CD4-positive, alpha-beta T cell (primary cell): Measurements from ENCODE around the gene DLGAP4. TPM values are rescaled to one million over a fixed set of nuclear protein-coding genes. Genes with fewer than 3 reads are reported as not detected.

Experiments used
- ATAC-seq: fragments of 200-7000 bp; cut with Tn5 transposase; one replicate; pipeline ENCODE4 v1.10.0; 2022; ENCODE audit warnings: mild to moderate bottlenecking; ENCODE audit not compliant: poor library complexity
- CTCF ChIA-PET: fragments of 350-600 bp; sonication (Branson Sonifier 250); formaldehyde crosslinking; loops from one replicate; lab custom pipeline; 2021; ENCODE audit warnings: antibody characterized with exemption, inconsistent platforms; lab: Charles Lee
- POLR2A ChIA-PET: fragments of 350-600 bp; sonication (Branson Sonifier 250); formaldehyde crosslinking; loops from one replicate; lab custom pipeline; 2021; ENCODE audit warnings: antibody characterized with exemption, inconsistent platforms; lab: Charles Lee
- DNase-seq, 14 experiments: peaks; one replicate each; pipeline ENCODE4 v3.0.0-alpha.2; 2013 to 2020; ENCODE audit warnings: mixed read lengths in 2 of 14
- H3K27ac ChIP-seq, 2 donors: one replicate each; pipeline versions ENCODE4 v1.5.1 to v1.7.0; 2013; ENCODE audit warnings: low read length in 2 of 2, low read depth in 1 of 2, mild to moderate bottlenecking in 1 of 2
- H3K27me3 ChIP-seq, 2 experiments: 1 replicate in 1 of 2; 2 replicates in 1 of 2; pipeline versions ENCODE4 v1.6.1 to v1.7.0; 2013; ENCODE audit warnings: low read length in 2 of 2, control low read depth in 1 of 2, mild to moderate bottlenecking in 1 of 2, moderate library complexity in 1 of 2; ENCODE audit not compliant: insufficient read depth in 2 of 2, control insufficient read depth in 1 of 2
- H3K36me3 ChIP-seq: one replicate; pipeline ENCODE4 v1.6.1; 2013; ENCODE audit warnings: low read length, control low read depth; ENCODE audit not compliant: insufficient read depth
- H3K4me1 ChIP-seq: one replicate; pipeline ENCODE4 v1.6.1; 2013; ENCODE audit warnings: low read length, control low read depth; ENCODE audit not compliant: insufficient read depth
- H3K4me3 ChIP-seq: one replicate; pipeline ENCODE4 v1.5.1; 2013; ENCODE audit warnings: mild to moderate bottlenecking, low read length, moderate library complexity
- H3K9me3 ChIP-seq, 2 experiments: 1 replicate in 1 of 2; 2 replicates in 1 of 2; pipeline versions ENCODE4 v1.6.1 to v1.7.0; 2013; ENCODE audit warnings: low read length in 2 of 2, mild to moderate bottlenecking in 2 of 2, control low read depth in 1 of 2, moderate library complexity in 1 of 2; ENCODE audit not compliant: control insufficient read depth in 1 of 2, insufficient read depth in 1 of 2
- H3K27ac Mint-ChIP-seq: one replicate; pipeline ENCODE4 v1.8.0; 2020; ENCODE audit warnings: mixed read lengths
- H3K27me3 Mint-ChIP-seq: one replicate; pipeline ENCODE4 v1.8.0; 2021; ENCODE audit warnings: mixed read lengths
- H3K36me3 Mint-ChIP-seq: one replicate; pipeline ENCODE4 v1.8.0; 2021; ENCODE audit warnings: low read depth, mixed read lengths
- H3K4me1 Mint-ChIP-seq: one replicate; pipeline ENCODE4 v1.8.0; 2021; ENCODE audit warnings: low read depth, mixed read lengths
- H3K4me3 Mint-ChIP-seq: one replicate; pipeline ENCODE4 v1.8.0; 2020; ENCODE audit warnings: mild to moderate bottlenecking, mixed read lengths
- H3K9me3 Mint-ChIP-seq: one replicate; pipeline ENCODE4 v1.8.0; 2020; ENCODE audit warnings: mixed read lengths
- intact Hi-C, 2 experiments: fragments of 100-400 bp; cut with DNase I in 1 of 2; cut with micrococcal nuclease in 1 of 2; formaldehyde crosslinking; loops; one replicate each; pipeline versions ENCODE4 v1.15.1 to v1.9.0; 2023 to 2025; cut with DNase I, micrococcal nuclease
- total RNA-seq, 174 experiments: library from RNA in 2 of 174; stranded (reverse) in 2 of 174; gene quantifications; one replicate each; pipeline ENCODE4 v1.2.3 and lab custom pipeline; 2021 to 2026
- TF ChIP-seq, protein P1 (sequence below): fragments of 200-600 bp; IDR thresholded peaks from one replicate; pipeline ENCODE4 v1.8.0; 2022; ENCODE audit warnings: antibody characterized with exemption, mild to moderate bottlenecking

DLGAP4 gene
- total RNA-seq, 2 experiments from 2014 or later = 16.0 to 16.1 TPM

DNA sequence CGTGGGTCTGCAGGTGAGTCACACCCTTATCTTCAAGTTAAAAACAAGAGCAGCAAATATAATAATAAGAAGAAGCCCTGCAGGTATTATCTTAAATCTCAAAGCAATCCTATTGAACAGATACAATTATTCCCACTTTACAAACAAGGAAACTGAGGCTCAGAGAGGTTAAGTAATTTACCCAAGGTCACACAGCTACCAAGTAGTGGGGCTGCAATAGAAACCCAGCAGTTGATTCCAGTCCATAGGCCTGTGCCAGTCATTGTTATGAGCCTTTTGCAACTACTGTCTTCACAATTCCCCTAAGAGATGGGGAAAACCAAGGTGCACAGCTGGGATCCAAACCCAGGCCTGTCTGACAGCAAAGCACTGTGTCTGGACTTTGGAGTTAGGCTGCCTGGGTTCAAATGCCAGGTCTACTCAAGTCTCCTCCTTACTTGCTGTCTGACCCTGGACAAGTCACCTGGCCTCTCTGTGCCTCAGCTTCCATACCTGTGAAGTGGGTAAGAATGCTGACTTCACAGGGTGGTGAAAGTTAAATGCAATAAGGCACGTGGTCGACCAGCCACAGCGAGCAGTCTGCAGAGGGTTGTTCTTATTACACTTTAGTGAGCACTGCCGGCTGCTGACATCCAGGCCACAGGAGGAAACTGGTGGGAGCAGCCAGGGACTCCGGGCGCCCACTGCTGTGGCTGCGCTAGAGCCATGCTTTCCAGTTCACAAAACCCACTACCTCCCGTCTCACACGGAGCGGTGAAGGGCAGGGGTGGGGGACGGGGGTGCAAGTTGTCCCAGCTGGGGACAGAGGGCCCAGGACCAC, 241.3 kb downstream of the DLGAP4 start:
- Mint-ChIP-seq H3K36me3 (no peaks in the 10 kb centered on the region), H3K9me3 (no peaks in the 10 kb centered on the region), H3K4me1 (no peaks in the 10 kb centered on the region), H3K27ac (no peak overlapping the region), H3K4me3 (no peak overlapping the region), H3K27me3 (no peaks in the 10 kb centered on the region)
- ATAC-seq (no peak), DNase-seq (no peak)
- Histone ChIP-seq H3K27me3 (no peaks in the 10 kb centered on the region), H3K27ac (no peak overlapping the region), H3K36me3 (no peaks in the 10 kb centered on the region), H3K4me1 (no peaks in the 10 kb centered on the region), H3K9me3 (no peaks in the 10 kb centered on the region), H3K4me3 (no peak overlapping the region)
- TF ChIP-seq, protein P1, sequence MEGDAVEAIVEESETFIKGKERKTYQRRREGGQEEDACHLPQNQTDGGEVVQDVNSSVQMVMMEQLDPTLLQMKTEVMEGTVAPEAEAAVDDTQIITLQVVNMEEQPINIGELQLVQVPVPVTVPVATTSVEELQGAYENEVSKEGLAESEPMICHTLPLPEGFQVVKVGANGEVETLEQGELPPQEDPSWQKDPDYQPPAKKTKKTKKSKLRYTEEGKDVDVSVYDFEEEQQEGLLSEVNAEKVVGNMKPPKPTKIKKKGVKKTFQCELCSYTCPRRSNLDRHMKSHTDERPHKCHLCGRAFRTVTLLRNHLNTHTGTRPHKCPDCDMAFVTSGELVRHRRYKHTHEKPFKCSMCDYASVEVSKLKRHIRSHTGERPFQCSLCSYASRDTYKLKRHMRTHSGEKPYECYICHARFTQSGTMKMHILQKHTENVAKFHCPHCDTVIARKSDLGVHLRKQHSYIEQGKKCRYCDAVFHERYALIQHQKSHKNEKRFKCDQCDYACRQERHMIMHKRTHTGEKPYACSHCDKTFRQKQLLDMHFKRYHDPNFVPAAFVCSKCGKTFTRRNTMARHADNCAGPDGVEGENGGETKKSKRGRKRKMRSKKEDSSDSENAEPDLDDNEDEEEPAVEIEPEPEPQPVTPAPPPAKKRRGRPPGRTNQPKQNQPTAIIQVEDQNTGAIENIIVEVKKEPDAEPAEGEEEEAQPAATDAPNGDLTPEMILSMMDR = no peak
- CTCF ChIA-PET = no interaction called here
- intact Hi-C loops = no loop called here
- POLR2A ChIA-PET = no interaction called here

DNA sequence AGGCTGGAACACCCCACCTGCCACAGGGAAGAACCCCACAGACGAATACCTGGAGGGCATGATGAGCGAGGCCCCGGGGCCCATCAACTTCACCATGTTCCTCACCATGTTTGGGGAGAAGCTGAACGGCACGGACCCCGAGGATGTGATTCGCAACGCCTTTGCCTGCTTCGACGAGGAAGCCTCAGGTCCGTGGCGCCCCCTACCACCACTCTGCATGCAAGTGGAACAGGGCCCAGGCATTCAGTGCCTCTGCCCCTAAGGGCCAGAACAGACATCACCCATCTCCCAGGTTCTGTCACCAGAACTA, 241.8 kb downstream of the DLGAP4 start:
- ATAC-seq (no peak), DNase-seq (peak in 1 of 14 experiments; percentile 14)
- H3K4me3 ChIP-seq = no peak overlapping the region
- H3K27me3 ChIP-seq = no peaks in the 10 kb centered on the region
- TF ChIP-seq, protein P1 = no peak
- no peak overlapping the region for H3K27ac ChIP-seq
- H3K27ac Mint-ChIP-seq = no peak overlapping the region
- no peaks in the 10 kb centered on the region for H3K9me3 Mint-ChIP-seq
- H3K36me3 Mint-ChIP-seq = no peaks in the 10 kb centered on the region
- ChIA-PET POLR2A (no interaction called here), CTCF (no interaction called here)
- no peaks in the 10 kb centered on the region for H3K4me1 Mint-ChIP-seq
- H3K36me3 ChIP-seq = no peaks in the 10 kb centered on the region
- intact Hi-C loops = no loop called here
- no peaks in the 10 kb centered on the region for H3K4me1 ChIP-seq
- no peak overlapping the region for H3K4me3 Mint-ChIP-seq
- no peaks in the 10 kb centered on the region for H3K27me3 Mint-ChIP-seq
- H3K9me3 ChIP-seq = no peaks in the 10 kb centered on the region

DNA sequence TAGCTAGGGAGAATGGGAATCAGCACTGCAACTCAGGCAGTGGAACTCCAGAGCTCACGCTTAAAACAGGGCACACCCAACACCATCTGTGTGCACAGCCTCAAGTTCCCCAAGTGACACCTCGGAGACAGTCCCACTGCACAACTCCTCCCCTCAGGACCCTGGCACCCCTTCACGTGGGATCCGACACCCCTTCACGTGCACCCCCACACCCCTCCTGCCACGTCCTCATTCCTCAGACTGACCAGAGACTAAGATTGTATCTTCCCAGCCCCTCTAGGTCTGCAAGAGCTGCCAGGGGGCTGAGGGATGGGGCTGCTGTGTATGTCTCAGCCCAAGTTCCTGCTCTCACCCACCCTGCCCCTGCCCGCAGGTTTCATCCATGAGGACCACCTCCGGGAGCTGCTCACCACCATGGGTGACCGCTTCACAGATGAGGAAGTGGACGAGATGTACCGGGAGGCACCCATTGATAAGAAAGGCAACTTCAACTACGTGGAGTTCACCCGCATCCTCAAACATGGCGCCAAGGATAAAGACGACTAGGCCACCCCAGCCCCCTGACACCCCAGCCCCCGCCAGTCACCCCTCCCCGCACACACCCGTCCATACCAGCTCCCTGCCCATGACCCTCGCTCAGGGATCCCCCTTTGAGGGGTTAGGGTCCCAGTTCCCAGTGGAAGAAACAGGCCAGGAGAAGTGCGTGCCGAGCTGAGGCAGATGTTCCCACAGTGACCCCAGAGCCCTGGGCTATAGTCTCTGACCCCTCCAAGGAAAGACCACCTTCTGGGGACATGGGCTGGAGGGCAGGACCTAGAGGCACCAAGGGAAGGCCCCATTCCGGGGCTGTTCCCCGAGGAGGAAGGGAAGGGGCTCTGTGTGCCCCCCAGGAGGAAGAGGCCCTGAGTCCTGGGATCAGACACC, 242.8 kb downstream of the DLGAP4 start:
- Mint-ChIP-seq H3K27me3 (no peaks in the 10 kb centered on the region), H3K9me3 (no peaks in the 10 kb centered on the region), H3K4me1 (no peaks in the 10 kb centered on the region), H3K4me3 (no peak overlapping the region), H3K36me3 (no peaks in the 10 kb centered on the region), H3K27ac (no peak overlapping the region)
- intact Hi-C loops = no loop called here
- no peaks in the 10 kb centered on the region for H3K9me3 ChIP-seq
- H3K36me3 ChIP-seq = no peaks in the 10 kb centered on the region
- ATAC-seq (no peak), DNase-seq (no peak)
- H3K27me3 ChIP-seq = no peaks in the 10 kb centered on the region
- H3K27ac ChIP-seq = no peak overlapping the region
- POLR2A ChIA-PET = no interaction called here
- no peaks in the 10 kb centered on the region for H3K4me1 ChIP-seq
- CTCF ChIA-PET = no interaction called here
- H3K4me3 ChIP-seq = no peak overlapping the region
- TF ChIP-seq, protein P1 = no peak
